ENCODE results near the gene SF3B4.

DNA sequence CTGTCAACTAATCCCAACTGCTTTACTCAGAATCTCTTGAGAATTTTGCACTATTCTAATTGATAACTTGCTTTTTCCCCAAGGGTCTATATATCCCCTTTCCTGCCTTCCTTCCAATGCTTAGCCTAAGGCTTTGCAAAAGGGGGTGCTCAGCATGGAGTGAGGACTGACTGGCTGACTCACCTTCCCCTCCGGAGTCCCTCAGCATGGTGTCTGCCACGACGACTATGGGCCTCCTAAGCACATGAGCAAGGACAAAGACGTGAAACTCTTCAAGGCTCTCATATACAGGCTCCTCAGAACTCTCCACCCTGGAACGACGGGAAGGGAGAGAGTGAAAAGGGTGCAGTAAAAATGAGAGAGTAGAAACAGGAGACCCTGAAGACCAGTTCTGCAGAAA lies 22.3 kb upstream of the SF3B4 start:
- TF ChIP-seq, protein P1, sequence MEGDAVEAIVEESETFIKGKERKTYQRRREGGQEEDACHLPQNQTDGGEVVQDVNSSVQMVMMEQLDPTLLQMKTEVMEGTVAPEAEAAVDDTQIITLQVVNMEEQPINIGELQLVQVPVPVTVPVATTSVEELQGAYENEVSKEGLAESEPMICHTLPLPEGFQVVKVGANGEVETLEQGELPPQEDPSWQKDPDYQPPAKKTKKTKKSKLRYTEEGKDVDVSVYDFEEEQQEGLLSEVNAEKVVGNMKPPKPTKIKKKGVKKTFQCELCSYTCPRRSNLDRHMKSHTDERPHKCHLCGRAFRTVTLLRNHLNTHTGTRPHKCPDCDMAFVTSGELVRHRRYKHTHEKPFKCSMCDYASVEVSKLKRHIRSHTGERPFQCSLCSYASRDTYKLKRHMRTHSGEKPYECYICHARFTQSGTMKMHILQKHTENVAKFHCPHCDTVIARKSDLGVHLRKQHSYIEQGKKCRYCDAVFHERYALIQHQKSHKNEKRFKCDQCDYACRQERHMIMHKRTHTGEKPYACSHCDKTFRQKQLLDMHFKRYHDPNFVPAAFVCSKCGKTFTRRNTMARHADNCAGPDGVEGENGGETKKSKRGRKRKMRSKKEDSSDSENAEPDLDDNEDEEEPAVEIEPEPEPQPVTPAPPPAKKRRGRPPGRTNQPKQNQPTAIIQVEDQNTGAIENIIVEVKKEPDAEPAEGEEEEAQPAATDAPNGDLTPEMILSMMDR (IDR thresholded peaks at IDR 0.05): no peak
- no peak for TF ChIP-seq POLR2A (IDR thresholded peaks at IDR 0.05)
